ENCODE measurements around the gene CHD9.
"Not testable (repeated sequence)": the region's sequence is repeated elsewhere in the genome, so short reads cannot be mapped to it uniquely, and the experiment has no call there.

Gene CHD9

DNA sequence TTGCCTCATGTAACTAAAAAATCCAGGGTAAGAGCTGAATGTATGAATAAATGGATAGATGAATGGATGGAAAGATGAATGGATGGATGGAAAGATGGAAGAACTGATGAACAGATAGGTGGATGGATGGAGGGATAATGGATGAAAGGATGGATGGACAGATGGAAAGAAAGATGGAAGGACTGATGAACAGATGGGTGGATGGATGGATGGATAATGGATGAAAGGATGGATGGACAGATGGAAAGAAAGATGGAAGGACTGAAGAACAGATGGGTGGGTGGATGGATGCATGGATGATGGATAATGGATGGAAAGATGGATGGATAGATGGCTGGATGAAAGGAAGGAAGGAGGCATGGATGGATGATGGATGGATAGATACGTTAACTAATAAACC, 14.0 kb upstream of the CHD9 start:
- Mint-ChIP-seq H3K9me3 (no peaks in the 10 kb centered on the region), H3K27ac (no peak overlapping the region), H3K4me1 (no peaks in the 10 kb centered on the region), H3K36me3 (no peaks in the 10 kb centered on the region), H3K4me3 (no peak overlapping the region), H3K27me3 (peaks cover 12% of the 10 kb centered on the region)
- DNase-seq: no peak
- CTCF ChIA-PET: no interaction called here

DNA sequence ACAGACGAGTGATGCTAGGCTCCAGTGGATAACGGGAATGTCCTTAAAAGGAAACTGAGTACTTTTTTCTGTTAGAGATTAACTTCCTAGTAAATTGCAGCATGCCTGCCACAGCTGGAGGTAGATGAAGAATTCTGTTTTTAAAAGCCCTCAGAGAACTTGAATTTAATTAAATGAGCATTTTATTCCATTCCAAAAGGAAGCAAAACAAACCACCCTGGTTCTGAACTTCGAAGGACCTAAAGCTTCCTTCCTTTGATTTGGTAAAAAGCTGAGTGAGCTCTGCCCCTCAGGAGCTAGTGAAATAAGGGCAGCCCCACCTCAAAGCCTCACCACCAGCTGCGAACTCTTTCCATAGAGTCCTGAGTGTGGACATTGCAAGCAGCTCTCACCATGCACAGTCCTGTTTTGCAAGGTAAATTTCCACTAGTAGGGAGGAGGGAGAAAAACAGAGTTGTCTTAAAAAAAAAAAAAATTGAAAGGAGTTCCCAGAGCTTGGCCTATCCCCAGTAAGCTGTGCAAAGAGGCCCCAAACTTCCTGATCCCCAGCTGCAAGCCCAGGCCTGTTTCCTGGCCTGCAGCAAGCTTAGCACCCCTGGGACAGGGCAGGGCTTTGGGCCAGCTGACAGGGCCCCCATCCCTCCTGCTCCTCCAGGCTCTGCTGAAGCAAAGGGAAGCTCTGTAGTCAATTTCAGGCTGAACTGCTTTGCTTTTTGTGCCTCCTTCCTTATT, 13.3 kb upstream of the CHD9 start:
- Mint-ChIP-seq H3K4me3 (no peak overlapping the region), H3K27ac (no peak overlapping the region), H3K4me1 (no peaks in the 10 kb centered on the region), H3K36me3 (no peaks in the 10 kb centered on the region), H3K9me3 (no peaks in the 10 kb centered on the region), H3K27me3 (peaks cover 12% of the 10 kb centered on the region)
- CTCF ChIA-PET: interaction anchor here (0.6 kb wide), 1 partner anchor 557 kb away, joined by 3 read pairs; no protein-coding TSS in a partner anchor
- no peak for DNase-seq

DNA sequence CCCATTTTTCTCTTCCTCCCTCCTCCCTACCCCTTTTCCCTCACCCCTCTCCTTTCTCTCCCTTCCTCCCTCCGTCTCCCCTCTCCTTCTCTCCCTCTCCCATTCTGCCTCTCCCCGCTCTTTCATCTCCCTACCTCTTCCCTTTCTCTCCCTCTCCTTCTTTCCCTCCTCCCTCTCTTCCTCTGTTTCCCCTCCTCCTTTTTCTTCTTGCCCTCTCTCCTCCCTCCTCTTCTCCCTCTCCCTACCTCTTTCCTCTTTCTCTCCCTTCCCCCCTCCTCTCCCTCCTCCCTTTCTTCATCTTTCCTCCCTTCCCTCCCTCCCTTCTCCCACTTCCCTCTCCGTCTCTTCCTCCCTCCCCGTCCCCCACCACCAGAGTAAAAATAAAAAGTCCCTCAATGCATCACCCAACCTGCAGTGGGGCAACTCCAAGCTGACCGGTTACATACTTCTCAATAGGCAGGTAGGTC, 12.5 kb upstream of the CHD9 start:
- Mint-ChIP-seq H3K4me1 (no peaks in the 10 kb centered on the region), H3K4me3 (no peak overlapping the region)
- CTCF ChIA-PET: interaction anchor here (0.6 kb wide), 1 partner anchor 556 kb away, joined by 3 read pairs; no protein-coding TSS in a partner anchor

DNA sequence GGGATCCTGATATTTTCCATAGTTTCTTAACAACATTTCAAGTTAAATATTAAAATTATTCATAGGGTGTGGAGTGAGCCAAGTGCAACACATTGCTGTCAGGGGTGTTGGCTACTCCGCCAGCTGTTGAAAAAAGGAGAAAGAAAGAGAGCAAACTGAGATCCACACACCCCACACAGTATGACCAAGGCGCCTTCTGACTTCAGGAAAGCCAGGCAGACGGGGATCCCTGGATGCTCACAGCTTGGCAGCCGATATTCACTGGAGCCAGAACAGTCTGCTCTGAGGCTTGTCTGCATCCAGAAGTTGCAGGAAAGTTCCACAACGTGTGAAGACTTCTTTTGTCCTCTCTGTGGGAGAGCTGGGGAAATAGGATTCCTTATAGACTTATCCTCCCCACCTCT, 11.4 kb upstream of the CHD9 start:
- DNase-seq: no peak
- Mint-ChIP-seq H3K27ac (no peak overlapping the region), H3K27me3 (peaks cover 12% of the 10 kb centered on the region), H3K36me3 (no peaks in the 10 kb centered on the region), H3K4me3 (no peak overlapping the region), H3K4me1 (no peaks in the 10 kb centered on the region), H3K9me3 (no peaks in the 10 kb centered on the region)
- CTCF ChIA-PET: interaction anchor here (1.0 kb wide), 1 partner anchor 11 kb away, joined by 3 read pairs; the partner anchor contains the start of gene CHD9

More for the DNA sequence above, 12.5 kb upstream of the CHD9 start:
- DNase-seq: no peak
- no peaks in the 10 kb centered on the region for H3K9me3 Mint-ChIP-seq
- H3K27me3 Mint-ChIP-seq: peaks cover 12% of the 10 kb centered on the region
- H3K36me3 Mint-ChIP-seq: no peaks in the 10 kb centered on the region
- H3K27ac Mint-ChIP-seq: no peak overlapping the region

DNA sequence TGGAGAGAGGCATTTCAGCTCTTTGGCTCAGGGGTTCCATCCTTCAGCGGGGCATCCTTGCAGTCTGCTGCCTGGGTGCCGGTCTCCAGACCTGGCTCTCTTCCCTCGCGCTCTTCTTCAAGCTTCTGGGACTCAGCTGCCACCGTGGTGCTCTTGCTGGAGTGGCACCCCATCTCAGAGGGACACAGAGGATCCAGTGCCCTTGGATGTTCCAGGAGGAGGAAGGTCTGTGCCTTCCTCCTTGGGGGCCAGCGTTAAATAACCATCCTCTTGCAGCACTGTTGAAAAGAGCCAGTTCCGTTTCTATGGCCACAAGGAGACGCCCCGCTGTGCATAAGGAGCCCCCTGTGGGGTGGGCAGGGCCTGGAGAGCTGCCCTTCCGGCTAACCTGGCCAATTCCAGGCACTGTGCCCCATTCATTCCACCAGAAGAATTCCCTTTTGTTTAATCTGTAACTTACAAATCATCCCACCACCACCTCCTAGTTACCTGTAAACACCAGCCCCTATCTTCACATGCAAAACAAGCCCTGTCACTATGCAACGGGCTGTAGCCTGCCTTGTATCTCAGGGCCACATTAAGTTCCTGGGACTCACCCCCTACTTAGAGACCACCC, 10.7 kb upstream of the CHD9 start:
- H3K4me1 Mint-ChIP-seq: no peaks in the 10 kb centered on the region
- H3K36me3 Mint-ChIP-seq: no peaks in the 10 kb centered on the region
- H3K27me3 Mint-ChIP-seq: peaks cover 12% of the 10 kb centered on the region
- H3K27ac Mint-ChIP-seq: no peak overlapping the region
- DNase-seq: no peak
- H3K4me3 Mint-ChIP-seq: no peak overlapping the region
- CTCF ChIA-PET: interaction anchor here (1.0 kb wide), 1 partner anchor 11 kb away, joined by 3 read pairs; the partner anchor contains the start of gene CHD9
- H3K9me3 Mint-ChIP-seq: no peaks in the 10 kb centered on the region

DNA sequence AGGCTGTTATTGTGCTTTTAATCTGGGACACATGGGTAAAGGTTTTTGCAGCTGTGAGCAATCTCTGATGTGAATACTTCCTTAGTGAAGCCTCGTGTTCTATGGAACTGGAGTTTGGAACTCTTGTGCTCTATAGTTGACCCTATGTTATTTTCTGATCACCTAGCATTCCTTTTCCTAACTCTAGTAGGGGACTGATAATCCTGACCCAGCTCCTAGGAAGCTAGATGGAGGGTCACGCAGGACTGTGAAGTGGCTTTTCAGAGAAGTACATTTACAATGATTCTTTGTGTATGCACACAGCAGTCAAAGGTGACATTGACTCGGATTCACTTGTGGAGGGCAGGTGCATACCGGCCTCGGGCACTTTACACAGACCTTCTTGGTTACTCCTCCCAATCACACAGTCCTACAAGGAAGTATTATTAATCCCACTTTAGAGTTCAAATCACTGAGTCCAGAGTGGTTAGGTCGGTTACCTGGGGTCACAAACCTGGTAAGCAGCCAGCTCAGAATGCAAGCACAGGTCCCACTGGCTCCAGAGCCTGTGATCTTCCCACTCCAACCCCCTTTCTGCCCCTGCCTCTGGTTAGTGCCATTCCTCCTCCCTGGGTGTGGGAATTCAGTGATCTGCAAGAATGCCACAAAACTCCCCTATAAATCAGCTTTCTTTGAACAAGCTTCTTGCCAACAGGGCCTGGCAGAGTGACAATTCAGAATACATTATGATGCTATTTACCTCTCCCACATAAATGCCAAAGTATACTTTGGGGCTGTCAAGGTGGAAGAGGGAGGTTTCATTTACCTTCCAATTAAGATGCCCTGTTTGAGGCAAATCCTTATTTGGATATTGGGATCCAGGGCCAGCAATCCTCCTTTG, 9.2 kb upstream of the CHD9 start:
- Mint-ChIP-seq H3K9me3 (no peaks in the 10 kb centered on the region), H3K27me3 (peaks cover 12% of the 10 kb centered on the region), H3K27ac (no peak overlapping the region), H3K36me3 (no peaks in the 10 kb centered on the region), H3K4me3 (no peak overlapping the region), H3K4me1 (no peaks in the 10 kb centered on the region)
- DNase-seq: no peak
- CTCF ChIA-PET: no interaction called here

DNA sequence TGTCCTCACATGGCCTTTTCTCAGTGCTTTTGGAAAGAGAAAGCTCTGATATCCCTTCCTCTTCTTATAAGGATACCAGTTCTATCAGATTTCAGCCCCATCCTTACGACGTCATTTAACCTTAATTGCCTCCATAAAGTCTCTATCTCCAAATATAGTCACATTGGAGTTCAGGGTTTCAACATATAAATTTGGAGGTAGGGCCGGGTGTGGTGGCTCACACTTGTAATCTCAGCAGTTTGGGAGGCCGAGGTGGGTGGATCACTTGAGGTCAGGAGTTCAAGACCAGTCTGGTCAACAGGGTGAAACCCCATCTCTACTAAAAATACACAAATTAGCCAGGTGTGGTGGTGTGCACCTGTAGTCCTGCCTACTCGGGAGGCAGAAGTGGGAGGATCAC, 7.3 kb upstream of the CHD9 start:
- H3K27me3 Mint-ChIP-seq, H3K36me3 Mint-ChIP-seq, H3K9me3 Mint-ChIP-seq, DNase-seq, H3K4me1 Mint-ChIP-seq, H3K27ac Mint-ChIP-seq, H3K4me3 Mint-ChIP-seq, CTCF ChIA-PET: not testable (repeated sequence)

DNA sequence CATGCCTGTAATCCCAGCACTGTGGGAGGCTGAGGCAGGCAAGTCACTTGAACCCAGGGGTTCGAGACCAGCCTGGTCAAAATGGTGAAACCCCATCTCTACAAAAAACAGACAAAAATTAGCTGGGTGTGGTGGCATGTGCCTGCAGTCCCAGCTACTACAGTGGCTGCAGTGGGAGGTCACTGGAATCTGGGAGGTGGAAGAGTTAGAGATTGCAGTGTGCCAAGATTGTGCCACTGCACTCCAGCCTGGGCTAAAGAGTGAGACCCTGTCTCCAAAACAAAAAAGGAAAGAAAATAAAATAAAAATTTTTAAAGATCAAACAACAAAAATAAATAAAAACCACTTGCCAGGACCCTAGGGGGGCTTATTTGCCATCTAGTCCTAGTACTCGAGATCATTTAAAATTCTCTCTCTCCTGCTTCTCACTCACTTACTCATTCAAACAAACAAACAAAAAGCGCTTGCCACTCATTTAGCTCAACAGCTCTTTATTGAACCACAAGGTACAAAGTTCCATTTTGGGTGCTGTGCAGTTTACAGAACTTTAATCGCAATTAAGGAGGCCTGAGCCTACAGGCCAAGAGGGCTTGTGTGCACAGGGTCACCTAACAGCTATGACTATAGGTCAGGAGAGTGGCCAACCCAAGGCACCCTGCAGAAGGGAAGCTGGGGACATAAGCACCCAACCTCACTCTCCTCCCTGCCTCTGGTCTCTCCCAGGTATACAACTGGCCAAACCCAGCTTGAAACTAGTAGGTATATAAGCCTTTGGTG, 6.5 kb upstream of the CHD9 start:
- DNase-seq: no peak
- CTCF ChIA-PET: interaction anchor here (1.1 kb wide), 1 partner anchor 234 kb away, joined by 3 read pairs; no protein-coding TSS in a partner anchor
- Mint-ChIP-seq H3K36me3 (no peaks in the 10 kb centered on the region), H3K27me3 (peaks cover 13% of the 10 kb centered on the region), H3K4me3 (no peak overlapping the region), H3K27ac (no peak overlapping the region), H3K4me1 (peaks cover 10% of the 10 kb centered on the region), H3K9me3 (no peaks in the 10 kb centered on the region)

DNA sequence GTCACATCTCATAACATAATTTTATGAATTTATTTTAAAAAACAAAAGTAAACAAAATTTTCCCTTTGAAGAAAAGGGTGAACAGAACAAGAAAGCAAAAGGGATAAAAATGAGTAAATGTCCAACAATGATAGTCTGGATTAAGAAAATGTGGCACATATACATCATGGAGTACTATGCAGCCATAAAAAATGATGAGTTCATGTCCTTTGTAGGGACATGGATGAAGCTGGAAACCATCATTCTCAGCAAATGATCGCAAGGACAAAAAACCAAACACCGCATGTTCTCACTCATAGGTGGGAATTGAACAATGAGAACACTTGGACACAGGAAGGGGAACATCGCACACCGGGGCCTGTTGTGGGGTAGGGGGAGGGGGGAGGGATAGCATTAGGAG, 3.5 kb upstream of the CHD9 start:
- H3K27ac Mint-ChIP-seq, H3K4me3 Mint-ChIP-seq, H3K36me3 Mint-ChIP-seq, CTCF ChIA-PET, DNase-seq, H3K9me3 Mint-ChIP-seq, H3K27me3 Mint-ChIP-seq: not testable (repeated sequence)
- peaks cover 25% of the 10 kb centered on the region for H3K4me1 Mint-ChIP-seq

DNA sequence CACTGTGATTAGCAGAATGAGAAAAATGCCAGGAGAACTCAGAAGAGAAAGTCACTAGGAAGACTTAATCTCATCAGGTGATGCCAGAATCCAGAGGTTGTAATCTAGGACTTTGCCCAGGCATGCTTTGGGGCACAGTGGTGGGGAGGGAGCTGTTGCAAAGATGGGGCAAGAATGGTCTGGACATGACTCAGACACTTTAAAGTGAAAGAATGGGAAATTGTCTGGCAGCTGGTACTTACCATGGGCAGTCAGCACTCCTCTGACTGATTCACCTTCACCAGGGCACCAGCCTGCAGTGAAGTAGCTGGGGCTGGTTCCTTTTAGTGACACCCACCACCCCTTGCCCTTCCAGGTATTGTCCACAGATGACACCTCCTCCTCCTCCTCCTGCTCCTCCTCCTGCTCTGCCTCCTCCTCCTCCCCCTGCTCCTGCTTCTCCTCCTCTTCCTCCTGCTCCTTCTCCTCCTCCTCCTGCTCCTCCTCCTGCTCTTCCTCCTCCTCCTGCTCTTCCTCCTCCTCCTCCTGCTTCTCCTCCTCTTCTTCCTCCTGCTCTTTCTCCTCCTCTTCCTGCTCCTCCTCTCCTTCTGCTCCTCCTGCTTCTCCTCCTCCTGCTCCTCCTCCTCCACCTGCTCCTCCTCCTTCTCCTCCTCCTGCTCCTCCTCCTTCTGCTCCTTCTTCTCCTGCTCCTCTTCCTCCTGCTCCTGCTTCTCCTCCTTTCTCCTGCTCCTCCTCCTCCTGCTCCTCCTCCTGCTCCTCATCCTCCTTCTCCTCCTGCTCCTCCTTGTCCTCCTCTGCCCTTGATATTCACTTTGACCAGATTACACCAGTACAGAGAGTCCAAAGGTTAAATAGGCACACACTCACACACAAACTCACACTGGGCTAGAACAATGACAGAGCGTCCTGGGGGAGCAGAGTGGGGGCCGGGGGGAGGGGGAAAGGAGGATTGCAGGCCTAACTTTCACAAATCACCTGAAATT, 2.0 kb upstream of the CHD9 start, which contains the start of gene CHD9NB:
Gene CHD9NB, minus strand, starts transcription at position 379 of the 983 bp plus-strand sequence. CDS start 8,739 bp downstream, outside the sequence.
- CTCF ChIA-PET: interaction anchor here (0.6 to 0.7 kb wide), 2 partner anchors 35 to 866 kb away, joined by 3 read pairs; no protein-coding TSS in a partner anchor
- Mint-ChIP-seq H3K9me3 (no peaks in the 10 kb centered on the region), H3K36me3 (no peaks in the 10 kb centered on the region), H3K4me1 (peaks cover 29% of the 10 kb centered on the region), H3K4me3 (peak within 1 kb of the TSS; percentile 26), H3K27me3 (peaks cover 8% of the 10 kb centered on the region), H3K27ac (peak within 1 kb of the TSS; percentile 17)
- no peak for DNase-seq

DNA sequence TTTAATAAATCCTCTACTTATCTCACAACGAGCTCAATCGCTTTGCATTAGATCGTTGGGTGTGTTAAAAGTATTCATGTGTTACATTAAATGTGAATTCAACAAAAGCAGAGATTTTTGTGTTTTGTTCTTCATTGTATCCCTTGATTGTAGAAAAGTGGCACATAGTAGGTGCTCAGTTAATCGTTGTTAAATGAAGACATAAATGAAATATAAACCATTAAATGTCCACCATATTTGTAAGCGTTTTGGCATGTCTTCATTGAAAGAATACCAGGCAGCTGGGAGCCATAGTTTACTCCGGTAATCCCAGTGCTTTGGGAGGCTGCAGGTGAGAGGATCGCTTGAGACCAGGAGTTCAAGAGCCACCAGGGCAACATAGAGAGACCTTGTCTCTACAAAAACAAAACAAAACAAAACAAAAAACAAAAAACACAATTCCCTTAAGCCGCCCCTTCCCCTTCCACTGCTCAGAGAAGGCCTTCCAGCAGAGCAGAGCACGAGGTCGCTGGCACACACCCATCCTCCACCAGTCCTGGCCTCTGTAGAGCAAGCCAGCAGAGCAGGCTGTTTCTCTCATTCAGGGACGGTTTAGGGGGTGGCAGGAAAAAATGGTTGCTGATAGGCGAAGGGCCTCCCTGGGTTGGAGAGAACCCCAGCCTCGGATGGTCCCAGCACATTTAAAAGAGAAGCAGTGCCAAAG, 673 bp upstream of the CHD9 start:
- Mint-ChIP-seq H3K27me3 (peaks cover 8% of the 10 kb centered on the region), H3K4me1 (peaks cover 33% of the 10 kb centered on the region), H3K9me3 (no peaks in the 10 kb centered on the region), H3K36me3 (no peaks in the 10 kb centered on the region), H3K27ac (peak overlapping the region; percentile 75), H3K4me3 (peak overlapping the region; percentile 79)
- peak; percentile 34 for DNase-seq
- CTCF ChIA-PET: interaction anchor here (1.0 to 3.0 kb wide), 12 partner anchors 11 to 450 kb away, joined by 3 to 21 read pairs (median 6); partner anchors contain the start of gene AKTIP

All from activated naive CD4-positive, alpha-beta T cell treated with anti-CD3 and anti-CD28 coated beads, Interleukin-2, amount 10 ng/mL, durations not matched to agents 7 days and 5 days (primary cell).